Psoas muscle (tissue), 8 donors: ENCODE results near the gene LDLRAD4. TPM values are rescaled to one million over a fixed set of nuclear protein-coding genes. Genes with fewer than 3 reads are reported as not detected.
A peak's percentile ranks its signal among the peaks of the same experiment; 100 is the strongest.

ENCODE experiments used
- ATAC-seq, 4 donors: fragments of 200-7000 bp; cut with Tn5 transposase; one replicate each; pipeline ENCODE4 v1.9.1; 2020; ENCODE audit warnings: moderate library complexity in 3 of 4, mild to moderate bottlenecking in 2 of 4
- DNase-seq, 2 donors: peaks; one replicate each; pipeline ENCODE4 v3.0.0-alpha.2; 2020
- H3K27ac ChIP-seq: fragments of 200-600 bp; one replicate; pipeline ENCODE4 v1.8.0; 2022
- H3K27me3 ChIP-seq, 3 donors: fragments of 200-600 bp in 1 of 3; one replicate each; pipeline versions ENCODE4 v1.6.1 to v1.8.0; 2013 to 2022; ENCODE audit warnings: low read length in 2 of 3, mild to moderate bottlenecking in 2 of 3, moderate library complexity in 1 of 3; ENCODE audit not compliant: insufficient read depth in 3 of 3
- H3K36me3 ChIP-seq, 2 donors: fragments of 200-600 bp in 1 of 2; one replicate each; pipeline versions ENCODE4 v1.6.1 to v1.8.0; 2013 to 2022; ENCODE audit warnings: low read depth in 1 of 2, mild to moderate bottlenecking in 1 of 2, moderate library complexity in 1 of 2; ENCODE audit not compliant: insufficient read depth in 1 of 2
- H3K4me1 ChIP-seq: fragments of 200-600 bp; one replicate; pipeline ENCODE4 v1.8.0; 2022
- H3K4me3 ChIP-seq: fragments of 200-600 bp; one replicate; pipeline ENCODE4 v1.8.0; 2022; ENCODE audit warnings: mild to moderate bottlenecking
- H3K9me3 ChIP-seq: fragments of 200-600 bp; one replicate; pipeline ENCODE4 v1.8.0; 2022
- CTCF ChIP-seq: fragments of 200-600 bp; IDR thresholded peaks from one replicate; pipeline ENCODE4 v1.8.0; 2022; ENCODE audit warnings: antibody characterized with exemption
- WGBS, 3 donors: extraction: QIAGEN DNeasy Blood & Tissue Kit; methylation state at CpG; one replicate each; pipeline versions ENCODE4 v1.1.6 to v1.1.7; 2013; 5-methylcytosine and 5-hydroxymethylcytosine counted together
- intact Hi-C, 2 donors: fragments of 100-400 bp; cut with DNase I; formaldehyde crosslinking; loops; one replicate each; pipeline versions ENCODE4 v1.11.0 to v1.14.2; 2022
- polyA plus RNA-seq, 3 donors: library from polyadenylated mRNA; stranded (reverse); fragments of 200-250 nt; gene quantifications; one replicate each; pipeline ENCODE4 v1.2.3, GENCODE V29; 2013
- total RNA-seq, 4 donors: library from RNA; stranded (reverse); fragmentation: NEBNext Ultra II Directional in 2 of 4; extraction: Animal tissue kit (Norgen Biotek cat#: 25700) in 2 of 4; gene quantifications; one replicate each; pipeline versions ENCODE4 v1.2.1 to v1.2.4, GENCODE V29; 2021 to 2023
- donor health status: healthy with polysubstance abuse.
- donor health status: DM: no; HTN: no; CAD: no; lungs with moderate emphysema.
- donor health status: Bipolar disorder and iron deficiency.
- donor health status: healthy.
- donor health status: DM: yes; HTN: yes; CAD: no.
- donor health status: DM: no; HTN: no; CAD: no.
- donor health status: DM: no; HTN: no; CAD: no.
- donor health status: DM: yes; HTN: yes; CAD: no.

The LDLRAD4 gene
- total and polyA plus RNA-seq, 7 donors = 1.8 to 13.9 (median 3.8) TPM

DNA sequence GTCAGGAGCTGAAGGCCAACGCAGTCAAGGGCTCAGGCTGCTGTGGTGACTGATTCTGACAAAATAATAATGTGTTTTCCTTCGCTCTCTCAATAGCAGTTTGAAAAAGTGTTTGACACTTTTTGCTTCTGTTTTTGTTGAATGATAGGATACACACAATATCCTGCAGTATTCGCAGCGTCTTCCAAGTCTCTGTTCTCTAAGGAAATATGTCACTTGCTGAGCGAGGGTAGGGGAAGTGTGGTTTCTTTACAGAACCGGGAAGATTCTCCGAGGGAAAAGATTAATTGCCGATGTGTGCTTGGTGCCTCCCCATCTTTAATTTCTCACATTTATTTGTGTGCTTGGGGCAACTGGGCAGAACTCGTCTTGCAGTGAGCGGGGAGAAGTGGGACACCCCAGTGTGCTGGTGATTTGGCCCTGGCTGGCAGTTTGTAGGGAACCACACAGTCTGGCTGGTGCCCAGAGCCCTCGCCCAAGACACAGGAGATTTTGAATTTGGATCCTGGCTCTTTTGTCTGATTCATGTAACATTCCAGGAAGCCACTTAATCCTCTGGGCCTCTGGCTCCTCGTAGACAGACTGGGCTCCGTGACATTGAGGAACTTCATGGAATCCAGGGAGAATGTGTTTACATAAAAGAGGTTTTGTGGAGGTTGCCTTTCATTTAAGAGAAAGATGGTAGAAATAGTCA, 169.4 kb downstream of the LDLRAD4 start:
- WGBS, 3 donors = 50 to 63% (median 56%) methylated on average over 13 of the region's 13 CpGs
- Histone ChIP-seq H3K36me3 (peaks cover 0 to 7% of the 10 kb centered on the region in 2 donors), H3K9me3 (no peaks in the 10 kb centered on the region), H3K4me1 (peaks cover 6% of the 10 kb centered on the region), H3K4me3 (no peak overlapping the region), H3K27ac (peak overlapping the region; percentile 23), H3K27me3 (no peaks in the 10 kb centered on the region)
- no peak for ATAC-seq
- TF ChIP-seq CTCF = no peak
- DNase-seq = no peak
- intact Hi-C loops = no loop called here

DNA sequence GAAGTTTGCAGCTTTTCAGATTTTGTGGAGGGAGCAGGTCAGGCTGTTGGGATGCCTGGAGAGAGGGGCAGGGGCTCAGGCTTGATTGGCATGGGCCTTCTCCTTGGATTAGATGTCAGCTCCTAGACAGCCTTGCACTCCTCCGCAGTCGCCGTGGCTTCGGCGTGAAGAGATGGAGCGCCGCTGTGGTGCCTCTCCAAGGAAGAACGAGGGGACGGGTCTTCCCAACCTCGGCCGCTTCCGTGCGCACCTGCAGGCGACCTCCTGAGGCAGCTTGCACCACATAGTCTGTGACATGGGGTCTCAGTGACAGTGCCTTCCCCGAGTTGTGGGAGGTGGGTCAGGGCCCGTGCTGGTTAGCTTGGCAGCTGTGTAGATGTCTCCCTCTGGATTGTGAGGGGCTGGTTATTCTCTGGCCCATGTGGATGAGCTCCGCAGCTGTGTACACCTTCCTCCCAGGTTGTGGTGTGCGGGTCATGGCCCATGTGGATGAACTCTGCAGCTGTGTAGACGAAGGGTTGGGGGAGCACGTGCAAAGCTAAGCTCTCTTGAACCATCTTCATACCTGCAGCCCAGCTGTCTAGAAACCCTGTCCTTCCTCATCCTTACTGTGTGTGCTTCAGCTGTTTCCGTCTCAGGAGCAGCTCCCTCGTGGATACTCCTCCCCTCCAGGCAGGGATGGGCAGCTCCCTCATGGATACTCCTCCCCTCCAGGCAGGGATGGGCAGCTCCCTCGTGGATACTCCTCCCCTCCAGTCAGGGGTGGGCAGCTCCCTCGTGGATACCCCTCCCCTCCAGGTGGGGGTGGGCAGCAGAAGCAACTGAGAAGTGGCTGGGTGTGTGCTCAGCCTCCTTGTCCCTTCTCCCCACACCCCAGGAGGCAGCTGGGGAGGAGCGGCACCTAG, 170.3 kb downstream of the LDLRAD4 start:
- intact Hi-C loops = no loop called here
- no peak for TF ChIP-seq CTCF
- Histone ChIP-seq H3K27me3 (no peaks in the 10 kb centered on the region), H3K27ac (no peak overlapping the region), H3K9me3 (no peaks in the 10 kb centered on the region), H3K4me3 (no peak overlapping the region), H3K36me3 (peaks cover 0 to 7% of the 10 kb centered on the region in 2 donors), H3K4me1 (peaks cover 6% of the 10 kb centered on the region)
- ATAC-seq (no peak), DNase-seq (no peak)
- 85 to 86% (median 85%) methylated on average over 25 of the region's 25 CpGs for WGBS, 3 donors

DNA sequence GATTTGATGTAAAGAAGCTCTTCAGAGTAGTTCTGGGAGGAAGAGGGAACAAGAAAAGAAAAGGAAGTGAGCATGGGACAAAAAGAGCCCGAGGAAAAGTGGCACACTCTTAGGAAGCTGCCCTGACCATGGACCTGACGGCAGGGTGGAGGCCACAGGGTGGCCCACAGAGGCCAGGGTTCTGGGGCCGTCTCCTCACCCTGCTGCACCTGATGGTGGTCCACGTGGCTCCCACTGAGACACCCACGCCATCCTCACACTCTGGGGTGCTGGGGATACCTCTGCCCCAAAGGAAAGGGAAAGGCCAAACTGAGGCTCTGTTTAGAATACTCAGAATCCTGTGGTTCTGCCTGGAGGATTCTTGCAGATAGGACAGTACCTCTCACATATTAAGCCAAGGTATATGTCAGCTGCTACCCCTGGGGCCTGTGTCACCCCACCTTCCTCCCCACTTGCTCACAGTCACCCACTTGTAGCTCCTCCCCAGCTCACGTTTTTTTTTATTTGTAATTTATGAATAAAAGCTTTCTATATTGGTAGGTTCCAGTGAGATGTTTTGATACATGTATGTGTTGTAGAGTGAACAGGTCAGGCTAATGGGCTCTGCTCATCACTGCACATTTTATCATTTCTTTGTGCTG, 171.1 kb downstream of the LDLRAD4 start:
- Histone ChIP-seq H3K4me1 (peaks cover 6% of the 10 kb centered on the region), H3K36me3 (peaks cover 0 to 7% of the 10 kb centered on the region in 2 donors), H3K9me3 (no peaks in the 10 kb centered on the region), H3K27me3 (no peaks in the 10 kb centered on the region), H3K4me3 (no peak overlapping the region), H3K27ac (no peak overlapping the region)
- no peak for DNase-seq
- TF ChIP-seq CTCF = no peak
- WGBS, 3 donors = 89 to 95% (median 90%) methylated on average over 6 of the region's 6 CpGs
- intact Hi-C loops = no loop called here
- ATAC-seq = no peak

DNA sequence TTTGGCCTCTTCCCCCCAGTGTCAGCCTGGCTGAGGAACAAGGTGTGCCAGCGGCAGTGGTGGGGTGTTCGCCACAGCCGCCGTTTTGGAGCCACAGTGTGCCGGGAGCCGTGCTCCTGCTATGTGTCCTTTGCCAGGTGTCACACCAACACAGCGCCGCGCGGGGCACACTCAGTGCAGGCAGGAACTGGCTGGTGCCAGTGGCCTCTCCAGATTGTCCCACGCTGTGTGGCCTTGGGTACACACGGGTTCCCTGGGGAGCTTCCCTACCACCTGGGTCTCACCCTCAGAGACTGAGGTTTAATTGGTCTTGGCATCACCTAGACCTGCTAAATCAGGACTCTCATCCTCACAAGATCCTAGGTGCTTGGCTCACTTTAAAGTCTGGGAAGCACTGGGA, 171.6 kb downstream of the LDLRAD4 start:
- Histone ChIP-seq H3K36me3 (peaks cover 0 to 7% of the 10 kb centered on the region in 2 donors), H3K4me1 (peaks cover 6% of the 10 kb centered on the region), H3K27me3 (no peaks in the 10 kb centered on the region), H3K4me3 (no peak overlapping the region), H3K27ac (no peak overlapping the region), H3K9me3 (no peaks in the 10 kb centered on the region)
- 90 to 98% (median 95%) methylated on average over 12 of the region's 12 CpGs for WGBS, 3 donors
- ATAC-seq (no peak), DNase-seq (no peak)
- intact Hi-C loops = no loop called here
- no peak for TF ChIP-seq CTCF
